Thyroid gland (tissue), 4 donors: Measurements from ENCODE around the gene ATP1B2.

Experiments
- POLR2A ChIP-seq, 2 donors: fragments of 450-650 bp; IDR thresholded peaks; one replicate each; pipeline ENCODE4 v1.6.1; 2017; ENCODE audit warnings: antibody characterized with exemption in 2 of 2, mild to moderate bottlenecking in 2 of 2, moderate library complexity in 1 of 2
- TF ChIP-seq, protein P1 (sequence below), 6 experiments: fragments of 200-600 bp in 3 of 6; fragments of 450-650 bp in 3 of 6; sonication (generic) in 3 of 6; IDR thresholded peaks; one replicate each; pipeline ENCODE4 v1.5.1; 2016 to 2019; ENCODE audit warnings: antibody characterized with exemption in 6 of 6, mild to moderate bottlenecking in 2 of 6, inconsistent platforms in 1 of 6, moderate library complexity in 1 of 6

DNA sequence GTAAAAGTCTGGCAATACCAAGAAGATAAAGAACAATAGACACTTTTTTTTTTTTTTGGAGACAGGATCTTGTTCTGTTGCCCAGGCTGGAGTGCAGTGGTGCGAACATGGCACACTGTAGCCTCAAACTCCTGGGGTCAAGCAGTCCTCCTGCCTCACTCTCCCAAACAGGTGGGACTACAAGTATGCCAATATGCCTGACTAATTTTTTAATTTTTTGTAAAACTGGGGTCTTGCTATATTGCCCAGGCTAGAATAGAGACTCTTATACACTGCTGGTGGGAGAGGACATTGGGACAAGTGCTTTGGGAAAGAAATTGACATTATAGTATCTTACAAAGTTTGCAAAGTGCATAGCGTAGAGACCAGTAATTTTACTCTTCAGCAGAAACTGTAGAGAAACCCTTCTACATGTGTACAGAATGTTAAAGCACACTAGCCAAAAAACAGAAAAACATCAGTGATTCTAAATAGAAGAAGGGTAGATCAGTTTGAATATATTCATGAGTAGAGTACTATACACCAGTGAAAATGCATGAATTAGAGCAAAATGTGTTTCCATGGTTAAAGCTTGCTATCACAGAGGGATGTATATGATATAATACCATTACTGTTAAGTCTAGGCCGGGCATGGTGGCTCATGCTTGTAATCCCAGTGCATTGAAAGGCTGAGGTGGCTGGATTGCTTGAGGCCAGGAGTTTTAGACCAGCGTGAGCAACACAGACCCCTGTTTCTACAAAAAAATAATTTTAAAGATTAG lies 47.3 kb downstream of the ATP1B2 start:
- TF ChIP-seq, protein P1, sequence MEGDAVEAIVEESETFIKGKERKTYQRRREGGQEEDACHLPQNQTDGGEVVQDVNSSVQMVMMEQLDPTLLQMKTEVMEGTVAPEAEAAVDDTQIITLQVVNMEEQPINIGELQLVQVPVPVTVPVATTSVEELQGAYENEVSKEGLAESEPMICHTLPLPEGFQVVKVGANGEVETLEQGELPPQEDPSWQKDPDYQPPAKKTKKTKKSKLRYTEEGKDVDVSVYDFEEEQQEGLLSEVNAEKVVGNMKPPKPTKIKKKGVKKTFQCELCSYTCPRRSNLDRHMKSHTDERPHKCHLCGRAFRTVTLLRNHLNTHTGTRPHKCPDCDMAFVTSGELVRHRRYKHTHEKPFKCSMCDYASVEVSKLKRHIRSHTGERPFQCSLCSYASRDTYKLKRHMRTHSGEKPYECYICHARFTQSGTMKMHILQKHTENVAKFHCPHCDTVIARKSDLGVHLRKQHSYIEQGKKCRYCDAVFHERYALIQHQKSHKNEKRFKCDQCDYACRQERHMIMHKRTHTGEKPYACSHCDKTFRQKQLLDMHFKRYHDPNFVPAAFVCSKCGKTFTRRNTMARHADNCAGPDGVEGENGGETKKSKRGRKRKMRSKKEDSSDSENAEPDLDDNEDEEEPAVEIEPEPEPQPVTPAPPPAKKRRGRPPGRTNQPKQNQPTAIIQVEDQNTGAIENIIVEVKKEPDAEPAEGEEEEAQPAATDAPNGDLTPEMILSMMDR (IDR thresholded peaks at IDR 0.05): no peak
- TF ChIP-seq POLR2A (IDR thresholded peaks at IDR 0.05): no peak
